Spleen (tissue), 7 donors: Measurements from ENCODE around the gene NLGN3.
A peak's percentile ranks its signal among the peaks of the same experiment; 100 is the strongest.

Experiments used
- CTCF ChIP-seq, 11 experiments: fragments of 200-600 bp in 7 of 11; fragments of 450-650 bp in 4 of 11; sonication (generic) in 4 of 11; IDR thresholded peaks in 8 of 11; conservative IDR thresholded peaks in 3 of 11; 1 replicate in 7 of 11; 2 replicates in 4 of 11; pipeline versions ENCODE4 v1.4.0 to v1.8.0; 2016 to 2021; ENCODE audit warnings: antibody characterized with exemption in 11 of 11, inconsistent platforms in 4 of 11, mild to moderate bottlenecking in 1 of 11
- POLR2A ChIP-seq, 3 donors: fragments of 450-650 bp; IDR thresholded peaks; one replicate each; pipeline ENCODE4 v1.5.1; 2017; ENCODE audit warnings: antibody characterized with exemption in 3 of 3, mild to moderate bottlenecking in 1 of 3
- POLR2AphosphoS5 ChIP-seq, 3 donors: sonication (generic); formaldehyde crosslinking; IDR thresholded peaks; one replicate each; pipeline ENCODE4 v1.5.1; 2017; ENCODE audit warnings: antibody characterized with exemption in 3 of 3
- donor health status: DM: no; HTN: no; CAD: no; lungs with moderate emphysema.
- donor health status: DM: no; HTN: no; CAD: no.
- donor health status: DM: no; HTN: no; CAD: no.

- no peak for TF ChIP-seq POLR2A (IDR thresholded peaks at IDR 0.05)
- peak; percentile 72 to 88 (median 84) for TF ChIP-seq CTCF (IDR thresholded peaks at IDR 0.05 in 8 of 11, conservative IDR thresholded peaks at IDR 0.05 in 3 of 11)
- peak in 2 of 3 donors; percentile 75 to 83 for TF ChIP-seq POLR2AphosphoS5 (IDR thresholded peaks at IDR 0.05)
Observed at GRCh38 chrX:71128915-71129765, 15.5 kb upstream of the NLGN3 start.
